ENCODE results near the gene HBQ1.

GRCh38 chr16:144797-145252, 35.4 kb upstream of the HBQ1 start:
- TF ChIP-seq CTCF (IDR thresholded peaks at IDR 0.05; ENCODE audit: low read length) = no peak
- TF ChIP-seq EZH2 (IDR thresholded peaks at IDR 0.05; ENCODE audit: borderline replicate concordance, low read length) = no peak

Measured in OCI-LY1 (cell line).